HG03045 (cell line): ENCODE measurements around the gene HS6ST1.

Source experiments
- ATAC-seq: cut with Tn5 transposase; IDR thresholded peaks from one replicate; pipeline ENCODE4 v1.9.1; 2021; ENCODE audit warnings: mild to moderate bottlenecking, moderate library complexity; ENCODE audit not compliant: unreplicated experiment

HS6ST1 gene

GRCh38 chr2:128250229-128251025, 68.2 kb downstream of the HS6ST1 start:
- no peak for ATAC-seq

GRCh38 chr2:128249555-128249954, 69.1 kb downstream of the HS6ST1 start:
- no peak for ATAC-seq

DNA sequence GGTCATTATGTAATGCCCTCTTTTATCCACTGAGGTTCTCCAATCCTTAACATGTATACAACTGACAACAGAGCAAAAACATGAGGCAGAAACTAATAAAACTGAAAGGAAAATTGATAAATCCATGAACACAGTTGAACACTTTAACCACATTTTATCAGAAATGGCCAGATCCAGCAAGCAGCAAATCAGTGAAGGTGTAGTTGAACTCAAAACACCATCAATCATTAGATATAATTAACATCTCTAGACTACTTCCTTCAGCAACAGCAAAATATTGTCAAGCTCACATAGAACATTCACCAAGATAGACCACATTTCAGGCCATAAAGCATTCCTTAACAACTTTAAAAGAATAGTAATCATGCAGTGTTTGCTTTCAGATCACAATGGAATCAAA, 72.9 kb downstream of the HS6ST1 start:
- no peak for ATAC-seq

DNA sequence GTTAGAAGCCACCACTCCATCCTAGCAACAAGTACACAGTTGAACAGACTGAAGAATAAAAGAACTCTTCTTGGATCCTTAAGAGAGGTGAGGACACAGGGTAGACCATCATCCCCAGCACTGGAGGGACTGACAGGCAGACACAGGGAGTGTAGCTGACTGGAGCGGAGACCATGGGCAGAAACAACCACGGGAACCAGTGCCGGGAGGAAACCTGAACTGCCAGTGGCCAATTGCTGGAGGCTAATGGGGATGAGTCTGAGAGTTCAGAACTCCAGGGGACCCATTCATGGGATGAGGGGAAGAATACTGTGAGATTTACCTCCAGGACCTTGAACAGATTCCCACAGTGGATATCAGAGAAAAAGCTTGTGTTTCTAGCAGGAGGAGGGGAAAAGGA, 76.8 kb downstream of the HS6ST1 start:
- no peak for ATAC-seq

- no peak for ATAC-seq
Measured at GRCh38 chr2:128237911-128238697, 80.6 kb downstream of the HS6ST1 start.

GRCh38 chr2:128237081-128237534, 81.6 kb downstream of the HS6ST1 start:
- no peak for ATAC-seq

DNA sequence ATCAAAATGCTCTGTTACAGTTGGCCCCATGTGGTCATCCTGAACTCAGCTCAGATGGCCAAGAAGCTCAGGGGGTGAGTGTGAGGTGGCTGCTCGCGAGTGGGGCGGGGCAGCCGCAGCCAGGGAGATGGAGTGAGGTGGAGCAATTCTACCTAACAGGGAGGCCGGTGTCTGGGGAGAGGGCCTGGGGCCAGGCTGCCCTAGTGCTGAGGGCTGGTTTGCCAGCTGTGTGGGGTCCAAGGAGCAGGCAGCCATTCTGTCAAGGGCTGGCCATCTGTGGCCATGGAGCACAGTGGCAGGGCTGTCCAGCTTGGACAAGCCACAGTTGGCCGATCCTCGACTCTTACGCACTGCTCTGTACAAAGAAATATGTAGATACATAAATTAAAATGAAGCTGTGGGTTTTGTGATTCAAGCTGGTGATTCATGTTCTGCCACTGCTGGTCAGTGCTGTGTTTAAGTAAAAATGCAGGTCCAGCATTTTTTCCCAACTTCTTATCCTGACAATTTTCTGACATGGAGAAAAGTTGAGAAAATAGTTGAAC, 82.1 kb downstream of the HS6ST1 start:
- ATAC-seq: no peak

DNA sequence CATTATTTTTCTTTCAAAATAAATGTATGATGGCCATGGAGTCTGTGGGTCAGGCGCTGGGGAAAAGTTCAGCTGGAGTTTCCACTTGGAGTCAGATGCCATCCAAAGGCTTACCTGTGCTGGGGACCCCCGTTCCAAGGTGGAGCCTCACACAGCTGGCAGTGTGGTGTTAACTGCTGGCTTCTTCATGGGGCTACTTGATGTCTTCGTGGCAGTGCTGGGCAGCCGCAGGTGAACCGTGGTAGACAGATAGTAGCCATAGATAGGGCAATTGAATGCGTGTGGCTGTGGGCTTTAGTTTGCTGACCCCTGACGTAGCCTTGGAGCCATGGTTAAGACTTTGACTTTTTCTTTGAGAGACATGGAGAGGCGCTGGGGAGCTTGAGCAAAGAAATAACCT, 83.1 kb downstream of the HS6ST1 start:
- ATAC-seq: no peak

DNA sequence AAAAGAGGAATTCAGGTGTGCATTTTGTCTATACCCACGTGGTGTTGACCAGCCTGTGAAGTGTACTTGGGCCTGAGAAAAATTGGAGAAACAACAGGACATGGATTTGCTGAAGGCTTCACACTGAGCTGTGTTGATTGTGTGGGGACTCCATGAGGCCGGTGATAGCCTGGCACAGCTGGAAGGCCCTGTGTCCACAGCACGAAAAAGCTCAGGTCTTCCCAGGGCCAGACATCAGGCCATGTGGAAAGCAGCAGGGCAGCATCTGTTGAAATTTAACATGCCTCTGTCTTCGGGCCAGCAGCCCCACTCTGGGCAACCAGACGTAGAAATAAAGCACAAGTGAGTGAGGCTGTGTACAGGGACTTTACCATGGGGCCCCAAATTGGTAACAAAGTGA, 84.1 kb downstream of the HS6ST1 start:
- no peak for ATAC-seq

GRCh38 chr2:128233790-128234395, 84.8 kb downstream of the HS6ST1 start:
- no peak for ATAC-seq

- peak; percentile 95 for ATAC-seq
Measured at GRCh38 chr2:128232965-128233789, 85.5 kb downstream of the HS6ST1 start.

GRCh38 chr2:128228894-128229293, 89.8 kb downstream of the HS6ST1 start:
- ATAC-seq: no peak

- no peak for ATAC-seq
Measured at GRCh38 chr2:128227862-128228261, 90.8 kb downstream of the HS6ST1 start.

DNA sequence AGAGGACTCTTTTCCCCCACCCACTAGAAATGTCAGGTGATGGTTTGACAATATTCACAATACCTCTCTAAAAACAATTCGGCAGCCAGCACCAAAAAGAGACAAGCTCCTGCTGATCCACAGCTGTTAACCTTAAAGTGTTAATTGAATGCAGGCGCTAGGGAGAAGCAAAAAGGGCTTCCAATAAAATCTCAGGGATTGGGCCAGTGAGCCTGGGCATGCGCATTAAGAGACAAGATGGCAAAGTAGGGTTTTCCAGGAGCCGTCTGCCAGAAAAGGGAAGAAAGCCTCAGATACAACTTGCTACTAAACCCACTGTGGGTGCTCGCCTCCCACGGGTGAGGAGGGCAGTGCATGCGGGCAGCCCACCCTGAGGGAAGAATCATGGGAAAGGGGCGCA, 98.8 kb downstream of the HS6ST1 start:
- no peak for ATAC-seq

GRCh38 chr2:128217671-128218070, 101.0 kb downstream of the HS6ST1 start:
- no peak for ATAC-seq

- no peak for ATAC-seq
Measured at GRCh38 chr2:128215897-128216642, 102.6 kb downstream of the HS6ST1 start.
